HUES6 (cell line): Measurements from ENCODE around the gene ATCAY.
A peak's percentile ranks its signal among the peaks of the same experiment; 100 is the strongest.
"Not testable (repeated sequence)": the region's sequence is repeated elsewhere in the genome, so short reads cannot be mapped to it uniquely, and the experiment has no call there.

Source experiments
- H3K27ac ChIP-seq: 2 replicates; pipeline ENCODE4 v1.7.0; 2013; ENCODE audit warnings: low read depth, mild to moderate bottlenecking, low read length, inconsistent platforms
- H3K27me3 ChIP-seq: 2 replicates; pipeline ENCODE4 v1.6.1; 2013; ENCODE audit warnings: low read length; ENCODE audit not compliant: control insufficient read depth, insufficient read depth
- H3K36me3 ChIP-seq: 2 replicates; pipeline ENCODE4 v1.6.1; 2013; ENCODE audit warnings: low read length; ENCODE audit not compliant: control insufficient read depth, insufficient read depth
- H3K4me1 ChIP-seq: 2 replicates; pipeline ENCODE4 v1.6.1; 2013; ENCODE audit warnings: low read length; ENCODE audit not compliant: control insufficient read depth, insufficient read depth
- H3K4me3 ChIP-seq: 2 replicates; pipeline ENCODE4 v1.5.1; 2013; ENCODE audit warnings: low read depth, low read length
- H3K9ac ChIP-seq: one replicate; pipeline ENCODE4 v1.6.1; 2013; ENCODE audit warnings: mild to moderate bottlenecking, low read length
- H3K9me3 ChIP-seq: 2 replicates; pipeline ENCODE4 v1.6.1; 2013; ENCODE audit warnings: low read depth, low read length; ENCODE audit not compliant: control insufficient read depth, insufficient read depth

ATCAY gene

GRCh38 chr19:3932931-3933810, 52.7 kb downstream of the ATCAY start, which contains the start of gene NMRK2:
NMRK2 (plus strand) TSS chr19:3933069; CDS start chr19:3933672, 603 bp downstream.
- peaks cover 7% of the 10 kb centered on the region; the same call in 1 of the 2 replicates for H3K36me3 ChIP-seq
- H3K4me1 ChIP-seq = no peaks in the 10 kb centered on the region
- H3K27ac ChIP-seq = peak within 1 kb of the TSS; percentile 75
- peak within 1 kb of the TSS; percentile 83 for H3K9ac ChIP-seq
- no peaks in the 10 kb centered on the region for H3K9me3 ChIP-seq
- H3K4me3 ChIP-seq = peak within 1 kb of the TSS; percentile 74
- H3K27me3 ChIP-seq = peaks cover 9% of the 10 kb centered on the region; the same call in 1 of the 2 replicates

- Histone ChIP-seq H3K4me1 (no peaks in the 10 kb centered on the region), H3K4me3 (no peak overlapping the region), H3K27ac (no peak overlapping the region), H3K9ac (no peak overlapping the region), H3K27me3 (peaks cover 9% of the 10 kb centered on the region; the same call in 1 of the 2 replicates), H3K9me3 (no peaks in the 10 kb centered on the region), H3K36me3 (peaks cover 19% of the 10 kb centered on the region; the same call in 1 of the 2 replicates)
Observed at GRCh38 chr19:3936506-3937442, 56.3 kb downstream of the ATCAY start.

GRCh38 chr19:3938300-3938950, 57.9 kb downstream of the ATCAY start:
- H3K27ac ChIP-seq, H3K9me3 ChIP-seq, H3K4me1 ChIP-seq, H3K27me3 ChIP-seq, H3K9ac ChIP-seq, H3K4me3 ChIP-seq: not testable (repeated sequence)
- H3K36me3 ChIP-seq = peaks cover 31% of the 10 kb centered on the region

- Histone ChIP-seq H3K9me3 (no peaks in the 10 kb centered on the region), H3K27ac (no peak overlapping the region), H3K27me3 (no peaks in the 10 kb centered on the region), H3K4me3 (no peak overlapping the region), H3K9ac (no peak overlapping the region), H3K4me1 (no peaks in the 10 kb centered on the region), H3K36me3 (peaks cover 40% of the 10 kb centered on the region)
Observed at GRCh38 chr19:3942790-3943409, 62.4 kb downstream of the ATCAY start.

- H3K9ac ChIP-seq = no peak overlapping the region
- H3K9me3 ChIP-seq = no peaks in the 10 kb centered on the region
- no peaks in the 10 kb centered on the region for H3K4me1 ChIP-seq
- peaks cover 36% of the 10 kb centered on the region for H3K36me3 ChIP-seq
- no peaks in the 10 kb centered on the region for H3K27me3 ChIP-seq
- no peak overlapping the region for H3K4me3 ChIP-seq
- no peak overlapping the region for H3K27ac ChIP-seq
Observed at GRCh38 chr19:3944018-3944721, 63.7 kb downstream of the ATCAY start.

GRCh38 chr19:3945838-3946237, 65.4 kb downstream of the ATCAY start:
- peaks cover 30% of the 10 kb centered on the region for H3K36me3 ChIP-seq
- H3K27ac ChIP-seq = no peak overlapping the region
- H3K4me1 ChIP-seq = no peaks in the 10 kb centered on the region; the same call in 1 of the 2 replicates
- no peaks in the 10 kb centered on the region for H3K27me3 ChIP-seq
- H3K4me3 ChIP-seq = no peak overlapping the region
- no peak overlapping the region for H3K9ac ChIP-seq
- H3K9me3 ChIP-seq = no peaks in the 10 kb centered on the region

- H3K36me3 ChIP-seq = peaks cover 21% of the 10 kb centered on the region
- not testable (repeated sequence) for H3K27me3 ChIP-seq, H3K9ac ChIP-seq, H3K4me3 ChIP-seq, H3K4me1 ChIP-seq, H3K9me3 ChIP-seq, H3K27ac ChIP-seq
Observed at GRCh38 chr19:3947316-3947933, 66.9 kb downstream of the ATCAY start.

- no peaks in the 10 kb centered on the region for H3K27me3 ChIP-seq
- H3K4me1 ChIP-seq = peaks cover 4% of the 10 kb centered on the region; the same call in 1 of the 2 replicates
- H3K27ac ChIP-seq = no peak overlapping the region
- no peaks in the 10 kb centered on the region for H3K9me3 ChIP-seq
- H3K36me3 ChIP-seq = peaks cover 10% of the 10 kb centered on the region
- H3K9ac ChIP-seq = no peak overlapping the region
- no peak overlapping the region for H3K4me3 ChIP-seq
Observed at GRCh38 chr19:3949294-3949693, 68.8 kb downstream of the ATCAY start.

GRCh38 chr19:3949997-3950859, 69.7 kb downstream of the ATCAY start:
- H3K9me3 ChIP-seq = no peaks in the 10 kb centered on the region
- H3K4me1 ChIP-seq = peaks cover 4% of the 10 kb centered on the region; the same call in 1 of the 2 replicates
- no peaks in the 10 kb centered on the region for H3K27me3 ChIP-seq
- no peak overlapping the region for H3K9ac ChIP-seq
- no peak overlapping the region for H3K4me3 ChIP-seq
- H3K27ac ChIP-seq = no peak overlapping the region
- H3K36me3 ChIP-seq = 0 out of 2 replicates have a peak, but pooled peaks cover 8% of the 10 kb centered on the region
